Retina (tissue), 1 donor: Measurements from ENCODE around the gene ACAN.

Source experiments
- DNase-seq: peaks from one replicate; pipeline ENCODE4 v3.0.0-alpha.2; 2016

ACAN gene

GRCh38 chr15:88803241-88803919 lies at the start of gene ACAN:
Gene ACAN (plus strand): TSS chr15:88803436. CDS start chr15:88836207, 32,771 bp downstream.
- peak; percentile 71 for DNase-seq

DNA sequence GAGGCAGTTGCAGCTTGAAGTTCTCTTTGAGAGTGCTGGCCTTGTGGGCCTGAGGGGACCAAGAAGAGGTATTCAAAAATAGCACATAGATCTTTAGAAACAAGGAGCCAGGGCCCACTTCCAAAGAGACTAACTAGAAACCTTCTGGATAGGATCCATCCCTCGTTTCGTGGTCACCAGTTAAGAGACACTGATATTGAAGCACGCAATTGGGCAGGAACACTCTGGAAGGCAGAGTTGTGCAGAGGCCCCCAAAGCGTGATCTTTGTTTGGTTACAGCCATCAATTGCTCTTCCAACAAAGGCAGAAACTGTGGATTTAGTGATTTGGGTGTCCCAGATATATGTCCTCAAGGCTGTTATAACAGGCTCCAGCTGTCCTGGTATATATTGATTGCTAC lies 46.7 kb upstream of the ACAN start:
- no peak for DNase-seq

- no peak for DNase-seq
These were observed 46.3 kb upstream of the ACAN start for GRCh38 chr15:88756921-88757320.

GRCh38 chr15:88759872-88760271 lies 43.4 kb upstream of the ACAN start:
- no peak for DNase-seq

DNA sequence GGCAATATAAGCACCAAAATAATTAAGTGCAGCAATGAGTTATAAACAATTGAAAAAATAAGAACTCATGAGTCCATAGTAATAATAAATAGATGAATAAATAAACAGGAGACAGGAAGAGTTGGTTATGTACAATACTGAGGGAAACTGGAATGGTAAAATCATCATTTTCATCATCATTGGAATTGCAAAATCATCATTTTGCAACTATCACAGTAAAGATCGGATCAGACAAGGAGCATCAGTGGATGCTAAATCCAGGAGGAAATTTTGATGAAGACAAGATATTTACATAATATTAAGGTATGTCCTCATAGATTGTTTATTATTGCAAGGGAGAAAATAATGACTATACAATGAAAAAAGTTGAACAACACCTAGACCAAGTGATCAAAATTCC lies 38.8 kb upstream of the ACAN start:
- DNase-seq, result no peak

DNA sequence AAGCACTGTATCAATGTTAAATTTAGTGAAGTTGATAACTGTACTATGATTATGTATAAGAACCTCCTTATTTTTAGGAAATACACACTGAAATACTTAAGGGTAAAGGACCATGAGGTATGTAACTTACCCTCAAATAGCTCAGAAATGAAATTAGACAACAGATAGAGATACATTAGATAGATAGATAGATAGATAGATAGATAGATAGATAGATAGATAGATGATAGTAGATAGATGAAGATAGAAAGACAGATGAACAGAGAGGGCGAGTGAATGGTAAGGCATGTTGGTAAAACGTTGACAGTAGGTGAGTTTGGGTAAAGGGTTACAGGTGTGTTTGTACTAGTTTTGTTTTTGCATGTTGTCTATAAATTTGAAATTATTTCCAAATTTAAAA lies 38.0 kb upstream of the ACAN start:
- DNase-seq, result no peak

- DNase-seq, result peak; percentile 42
These were observed 33.9 kb upstream of the ACAN start for GRCh38 chr15:88769161-88769971.

- no peak for DNase-seq
These were observed 27.5 kb upstream of the ACAN start for GRCh38 chr15:88775776-88776175.

DNA sequence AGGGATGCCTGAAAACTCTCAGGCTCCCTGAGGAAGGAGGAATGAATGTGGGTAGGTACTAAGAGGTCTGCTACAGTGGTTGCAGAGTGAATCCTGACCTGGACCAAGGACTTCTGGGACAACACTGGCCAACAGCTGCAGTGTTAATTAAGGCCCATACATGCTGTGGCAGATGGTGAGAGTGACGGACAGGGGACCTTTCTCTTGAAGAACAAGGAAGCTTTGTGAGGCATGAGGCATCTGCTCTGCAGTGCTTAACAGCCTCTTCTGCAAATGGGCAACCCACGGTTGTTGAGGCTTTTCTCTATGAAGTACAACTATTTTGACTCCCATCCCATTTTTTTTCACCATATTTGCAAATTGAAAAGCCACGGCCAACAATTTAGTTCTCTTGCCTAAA lies 26.6 kb upstream of the ACAN start:
- DNase-seq, result peak; percentile 5

DNA sequence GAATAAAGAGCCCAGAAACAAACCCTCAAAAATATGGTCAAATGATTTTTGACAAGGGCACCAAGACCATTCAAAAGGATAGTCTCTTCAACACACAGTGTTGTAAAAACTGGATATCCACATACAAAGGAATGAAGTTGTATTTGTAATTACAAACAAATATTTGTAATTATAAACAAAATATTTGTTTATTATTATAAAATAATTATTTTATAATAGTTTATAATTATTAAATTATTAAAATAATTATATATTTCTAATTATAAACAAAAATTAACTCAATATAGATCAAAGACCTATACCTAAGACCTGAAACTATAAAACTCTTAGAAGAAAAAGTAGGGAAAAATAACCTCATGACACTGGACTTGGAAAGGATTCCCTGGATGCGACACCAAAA lies 23.3 kb upstream of the ACAN start:
- no peak for DNase-seq

DNA sequence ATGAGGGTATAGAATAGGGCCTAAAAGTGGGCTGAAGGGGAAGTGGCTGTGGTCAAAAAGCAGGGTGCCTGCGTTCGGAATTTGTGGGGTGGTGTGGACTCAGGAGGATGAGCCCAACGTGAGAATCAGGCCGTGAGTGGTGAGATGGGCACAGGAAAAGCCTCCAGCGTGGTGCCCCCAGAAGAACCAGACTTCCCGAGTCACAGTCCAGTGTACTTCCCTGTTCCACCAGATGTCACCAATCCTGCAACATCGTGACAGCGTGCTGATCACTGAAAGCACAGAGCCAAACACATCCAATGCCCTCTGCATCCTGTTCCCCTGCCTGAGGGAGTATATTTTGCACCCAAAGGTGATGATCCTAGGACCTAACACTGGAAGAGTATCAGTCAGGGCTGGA lies 20.8 kb upstream of the ACAN start:
- DNase-seq, result no peak

GRCh38 chr15:88785217-88785616 lies 18.0 kb upstream of the ACAN start:
- DNase-seq, result no peak

GRCh38 chr15:88788036-88788435 lies 15.2 kb upstream of the ACAN start:
- DNase-seq, result no peak

- DNase-seq, result no peak
These were observed 14.4 kb upstream of the ACAN start for GRCh38 chr15:88788816-88789215.

GRCh38 chr15:88790486-88790885 lies 12.8 kb upstream of the ACAN start:
- DNase-seq, result no peak

GRCh38 chr15:88791637-88792036 lies 11.6 kb upstream of the ACAN start:
- DNase-seq, result no peak

DNA sequence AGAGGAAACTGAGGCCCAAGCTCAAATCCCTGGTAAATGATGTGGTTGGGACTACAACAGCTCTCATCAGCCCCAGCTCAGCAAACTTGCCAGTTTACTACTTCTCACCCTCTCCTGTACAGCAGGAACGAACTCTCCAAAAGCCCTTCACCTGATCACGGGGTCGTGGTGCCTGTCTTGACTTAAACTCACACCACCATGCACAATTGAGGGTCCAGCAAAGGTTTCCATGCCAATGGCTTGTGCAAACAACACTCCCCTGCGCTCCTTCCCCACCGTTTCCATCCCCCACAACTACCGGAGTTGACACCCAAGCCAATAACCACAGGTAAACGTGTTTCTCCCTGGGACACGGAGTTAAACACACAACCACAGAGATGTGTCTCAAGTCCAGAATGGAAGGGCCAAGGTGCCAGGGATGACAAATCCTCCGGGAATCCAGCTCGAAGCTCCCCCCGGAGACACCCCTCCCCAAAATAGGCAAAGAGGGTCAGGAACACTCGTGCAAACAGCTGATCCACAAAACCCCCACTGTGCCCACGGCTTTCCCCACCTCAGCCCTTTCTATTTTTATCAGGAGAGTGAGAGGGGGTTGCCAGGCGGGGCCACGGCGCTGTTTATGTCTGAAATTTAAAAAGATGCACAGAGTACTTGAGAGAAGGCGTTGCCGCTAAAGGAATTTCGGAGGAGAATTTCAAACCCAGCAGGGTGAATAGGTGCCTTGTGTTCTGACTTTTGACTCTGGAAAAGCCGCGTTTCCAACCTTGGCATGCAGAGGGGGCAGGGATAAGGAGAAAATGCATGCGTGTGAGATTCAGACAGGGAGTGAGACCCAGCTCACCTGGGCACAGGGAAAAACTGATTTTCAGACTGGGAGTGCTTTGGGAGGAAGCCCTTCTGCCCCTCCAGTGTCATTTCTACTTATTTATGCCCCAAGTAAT lies 10.6 kb upstream of the ACAN start:
- DNase-seq, result no peak

- DNase-seq, result no peak
These were observed 9.2 kb upstream of the ACAN start for GRCh38 chr15:88794001-88794400.

DNA sequence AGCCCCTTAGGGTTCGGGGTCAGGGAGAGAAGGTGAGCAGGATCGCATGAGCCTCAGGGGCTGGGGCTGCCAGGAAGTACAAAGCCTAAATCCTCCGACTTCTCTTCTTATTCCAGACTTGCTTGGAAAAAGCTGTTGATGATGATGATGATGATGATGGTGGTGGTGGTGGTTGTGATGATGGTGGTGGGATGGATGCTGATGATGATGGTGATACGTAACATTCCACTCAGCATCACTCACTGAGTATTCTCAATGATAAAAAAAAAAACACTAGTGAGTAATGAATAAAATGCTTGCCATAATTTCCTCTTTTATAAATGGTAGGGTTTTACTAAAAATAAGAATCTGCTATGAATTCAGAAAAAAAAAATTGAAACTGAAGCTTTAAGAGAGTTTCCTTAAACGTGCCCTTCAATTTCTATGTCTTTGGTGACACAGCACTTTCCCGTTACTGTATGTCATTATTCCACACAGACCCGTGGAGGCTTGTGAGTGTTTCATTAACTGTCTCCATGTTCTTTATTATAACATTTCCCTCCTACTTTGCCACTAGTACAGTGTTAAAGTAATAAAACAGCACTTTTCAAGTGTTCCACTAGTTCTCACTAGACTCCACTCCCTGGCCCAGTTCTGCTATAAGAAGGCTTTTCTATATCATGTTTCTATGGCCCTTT lies 5.4 kb upstream of the ACAN start:
- no peak for DNase-seq

DNA sequence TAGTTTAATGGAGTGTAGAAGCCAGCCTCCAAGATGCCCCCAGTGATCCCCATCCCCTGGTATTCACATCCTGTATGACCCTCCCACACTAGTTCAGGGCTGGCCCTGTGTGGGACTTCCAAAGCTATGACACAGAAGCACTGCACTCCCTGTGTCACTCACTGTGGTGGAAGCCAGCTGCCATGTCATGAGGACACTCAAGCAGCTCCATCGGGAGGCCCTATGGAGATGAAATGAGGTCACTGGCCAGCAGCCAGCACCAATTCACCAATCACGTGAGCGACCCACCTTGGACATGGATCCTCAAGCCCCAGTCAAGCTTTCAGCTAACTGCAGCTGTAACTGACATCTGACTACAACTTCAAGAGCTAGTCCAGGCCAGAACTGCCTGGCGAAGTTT lies 3.9 kb upstream of the ACAN start:
- DNase-seq, result no peak

DNA sequence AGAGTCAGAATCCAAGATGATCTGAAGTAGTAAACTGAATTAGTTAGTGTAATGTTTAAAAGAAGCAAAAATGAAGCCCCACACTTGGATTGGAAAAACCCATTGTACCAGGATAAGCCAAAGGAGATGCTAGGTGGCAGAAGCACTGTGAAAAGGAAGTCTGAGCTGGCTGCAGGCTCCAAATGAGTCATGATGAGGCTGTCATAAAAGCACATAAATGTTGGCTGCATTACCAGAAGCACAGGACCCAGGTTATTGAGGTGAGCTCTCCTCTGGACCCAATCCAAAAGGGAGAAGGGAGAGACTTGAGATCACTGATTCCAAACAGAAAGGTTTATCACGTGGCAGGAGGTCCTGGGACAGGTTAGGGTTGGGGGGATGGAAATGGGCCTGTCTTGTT lies 3.2 kb upstream of the ACAN start:
- DNase-seq, result no peak

DNA sequence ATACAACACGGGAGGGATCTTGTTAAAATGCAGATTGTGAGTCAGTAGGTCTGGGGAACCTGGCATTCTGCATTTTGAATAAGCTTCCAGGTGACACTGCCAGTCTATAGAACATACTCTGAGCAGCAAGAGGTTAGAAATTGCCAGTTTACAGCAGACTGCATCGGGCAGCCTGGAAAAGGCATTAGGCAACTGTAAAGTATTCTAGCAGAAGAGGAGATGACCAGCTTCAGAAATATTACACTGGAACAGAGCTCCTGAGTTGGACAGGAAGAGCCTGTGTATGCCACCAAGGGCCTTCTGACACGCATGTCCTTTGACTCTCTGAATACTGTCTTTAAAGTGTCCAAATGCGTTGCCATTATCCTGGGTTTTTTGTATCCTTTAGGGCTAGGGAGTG lies 2.5 kb upstream of the ACAN start:
- no peak for DNase-seq
